ENCODE results near the gene ATMIN.

Gene ATMIN

DNA sequence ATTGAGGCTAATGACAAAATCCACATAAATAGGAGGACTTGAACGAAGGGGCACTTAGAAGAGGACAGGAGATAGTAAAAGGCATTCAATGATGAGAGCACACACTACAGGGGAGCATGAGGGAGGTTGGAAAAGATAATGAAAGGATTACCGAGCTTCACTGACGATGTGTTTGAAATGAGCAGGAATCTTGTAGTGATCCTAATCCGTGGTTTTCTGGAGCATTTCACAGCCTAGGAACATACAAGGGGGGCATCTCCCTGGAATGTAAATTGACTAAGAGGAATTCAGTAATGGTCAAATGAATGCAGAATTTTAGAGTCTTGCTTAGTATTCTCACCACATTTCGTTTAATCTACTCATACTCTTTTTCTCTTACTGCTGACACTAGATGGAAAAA is 5.2 kb downstream of the ATMIN start:
- TF ChIP-seq, protein P1, sequence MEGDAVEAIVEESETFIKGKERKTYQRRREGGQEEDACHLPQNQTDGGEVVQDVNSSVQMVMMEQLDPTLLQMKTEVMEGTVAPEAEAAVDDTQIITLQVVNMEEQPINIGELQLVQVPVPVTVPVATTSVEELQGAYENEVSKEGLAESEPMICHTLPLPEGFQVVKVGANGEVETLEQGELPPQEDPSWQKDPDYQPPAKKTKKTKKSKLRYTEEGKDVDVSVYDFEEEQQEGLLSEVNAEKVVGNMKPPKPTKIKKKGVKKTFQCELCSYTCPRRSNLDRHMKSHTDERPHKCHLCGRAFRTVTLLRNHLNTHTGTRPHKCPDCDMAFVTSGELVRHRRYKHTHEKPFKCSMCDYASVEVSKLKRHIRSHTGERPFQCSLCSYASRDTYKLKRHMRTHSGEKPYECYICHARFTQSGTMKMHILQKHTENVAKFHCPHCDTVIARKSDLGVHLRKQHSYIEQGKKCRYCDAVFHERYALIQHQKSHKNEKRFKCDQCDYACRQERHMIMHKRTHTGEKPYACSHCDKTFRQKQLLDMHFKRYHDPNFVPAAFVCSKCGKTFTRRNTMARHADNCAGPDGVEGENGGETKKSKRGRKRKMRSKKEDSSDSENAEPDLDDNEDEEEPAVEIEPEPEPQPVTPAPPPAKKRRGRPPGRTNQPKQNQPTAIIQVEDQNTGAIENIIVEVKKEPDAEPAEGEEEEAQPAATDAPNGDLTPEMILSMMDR (IDR thresholded peaks at IDR 0.05): no peak
- H3K27ac ChIP-seq: no peak overlapping the region

DNA sequence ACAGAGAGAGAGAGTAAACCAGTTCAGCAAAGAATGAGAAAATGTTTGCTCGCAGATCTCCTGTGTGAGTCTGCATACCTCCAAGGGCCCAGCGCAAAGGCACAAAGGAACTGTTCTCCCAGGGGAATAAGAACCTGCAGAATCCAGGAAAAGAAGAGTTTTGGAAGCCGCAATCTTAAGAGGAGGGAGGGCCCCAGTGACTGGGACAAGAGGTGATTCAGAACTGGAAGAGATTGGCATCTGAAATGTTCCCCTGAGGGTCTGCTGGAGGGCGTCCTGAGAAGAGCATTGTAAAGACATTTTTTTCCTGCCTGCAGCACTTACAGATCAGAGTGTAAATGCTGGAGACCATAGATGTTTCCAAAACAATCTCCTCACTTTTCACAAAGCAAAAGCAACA is 6.1 kb downstream of the ATMIN start:
- TF ChIP-seq, protein P1 (IDR thresholded peaks at IDR 0.05): no peak
- TF ChIP-seq ZFX (IDR thresholded peaks at IDR 0.05; ENCODE audit: borderline replicate concordance): no peak

DNA sequence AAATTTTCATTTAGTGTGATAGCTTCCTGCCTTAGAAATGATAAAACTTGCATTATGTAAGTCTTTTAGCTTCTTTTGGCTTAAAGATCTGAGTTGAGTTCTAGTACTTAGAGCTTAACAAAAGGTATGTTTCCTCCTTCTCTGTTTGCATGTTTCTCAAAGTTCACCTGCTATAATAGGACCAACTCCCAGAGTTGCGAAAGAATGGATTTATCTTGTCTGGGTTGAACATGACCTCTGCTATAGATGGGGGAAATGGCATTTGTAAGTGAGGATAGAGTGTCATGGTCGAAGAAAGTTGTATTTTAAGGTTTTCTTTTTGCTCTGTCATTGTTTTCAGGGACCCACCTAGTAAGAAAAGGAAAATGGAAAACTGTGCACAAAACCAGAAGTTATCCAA is 7.2 kb downstream of the ATMIN start:
- TF ChIP-seq, protein P1 (IDR thresholded peaks at IDR 0.05): no peak
- TF ChIP-seq ZFX (IDR thresholded peaks at IDR 0.05; ENCODE audit: borderline replicate concordance): no peak
- no peak overlapping the region for H3K27ac ChIP-seq

More for the DNA sequence above, 6.1 kb downstream of the ATMIN start:
- no peak overlapping the region for H3K27ac ChIP-seq

DNA sequence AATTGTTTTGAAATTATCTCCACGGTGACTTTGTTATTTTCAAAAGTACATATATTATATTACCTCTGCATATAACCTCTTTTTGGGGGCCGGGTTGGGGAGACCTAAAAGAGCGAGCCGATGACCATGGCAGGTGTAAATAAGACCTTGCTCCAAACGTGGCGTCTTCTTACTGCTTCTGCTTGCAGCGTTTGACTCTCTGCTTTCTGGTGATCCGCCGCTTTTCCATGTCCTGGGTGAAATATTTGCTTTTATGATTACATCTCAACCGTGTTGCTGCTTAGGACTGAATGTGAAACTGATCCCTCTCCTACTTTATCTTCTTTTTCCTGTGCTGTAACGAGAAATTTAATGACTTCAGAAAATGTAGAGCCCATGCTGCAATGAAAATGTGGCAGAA is 18.1 kb downstream of the ATMIN start:
- no peak overlapping the region for H3K27ac ChIP-seq
- TF ChIP-seq, protein P1 (IDR thresholded peaks at IDR 0.05): no peak
- no peak for TF ChIP-seq ZFX (IDR thresholded peaks at IDR 0.05; ENCODE audit: borderline replicate concordance)

DNA sequence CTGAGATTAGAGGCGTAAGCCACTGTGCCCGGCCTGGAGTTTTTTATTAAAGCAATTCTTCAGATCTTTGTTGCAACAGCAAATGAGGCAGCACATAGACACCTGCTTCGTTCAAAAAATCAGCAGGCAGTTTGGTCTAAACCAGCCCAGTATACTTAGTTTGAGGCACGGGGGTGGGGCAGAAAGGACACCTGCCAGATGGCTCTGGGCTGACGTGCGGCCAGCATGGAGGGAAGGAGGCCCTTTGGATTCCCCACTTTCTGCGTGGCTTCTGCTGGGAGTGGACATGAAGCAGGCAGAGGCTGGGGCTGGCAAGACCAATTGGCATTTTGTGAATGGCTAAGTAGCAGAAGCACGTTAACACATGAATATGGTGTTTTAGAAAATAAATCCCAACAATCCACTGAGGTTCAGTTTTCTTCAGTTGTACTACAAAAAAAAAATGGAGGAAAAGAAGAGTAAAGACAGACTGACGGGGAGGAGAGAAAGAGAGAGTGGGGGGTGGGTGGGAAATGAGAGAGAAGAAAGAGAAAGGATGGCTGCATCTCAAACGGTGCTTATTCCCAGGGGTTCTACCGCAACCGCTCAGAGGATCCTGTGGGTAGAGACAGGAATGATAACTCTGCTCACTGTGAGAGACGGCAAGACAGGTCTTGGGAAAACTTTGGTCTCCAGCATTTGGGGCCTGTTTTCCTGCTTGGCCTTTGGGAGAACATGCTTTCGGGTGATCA is 25.1 kb downstream of the ATMIN start:
- no peak overlapping the region for H3K27ac ChIP-seq
- no peak for TF ChIP-seq ZFX (IDR thresholded peaks at IDR 0.05; ENCODE audit: borderline replicate concordance)
- TF ChIP-seq, protein P1 (IDR thresholded peaks at IDR 0.05): no peak

DNA sequence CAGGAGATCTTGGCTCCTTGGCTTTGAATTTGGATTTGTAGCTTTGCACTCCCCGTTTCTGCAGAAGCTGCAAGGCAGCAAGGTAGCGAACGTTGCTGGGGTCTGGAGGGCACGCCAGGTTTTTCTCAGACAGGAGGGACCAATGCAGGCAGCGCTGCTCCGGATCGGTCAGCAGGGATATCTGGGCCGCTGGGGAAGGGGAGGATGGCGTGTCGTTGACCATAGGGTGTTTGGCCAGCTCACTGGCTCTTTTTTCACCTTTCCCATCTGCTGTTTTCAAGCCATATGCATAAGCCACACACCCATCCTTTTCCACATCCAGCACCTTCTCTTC is 25.6 kb downstream of the ATMIN start:
- TF ChIP-seq ZFX (IDR thresholded peaks at IDR 0.05; ENCODE audit: borderline replicate concordance): no peak
- TF ChIP-seq, protein P1 (IDR thresholded peaks at IDR 0.05): no peak
- H3K27ac ChIP-seq: no peak overlapping the region

DNA sequence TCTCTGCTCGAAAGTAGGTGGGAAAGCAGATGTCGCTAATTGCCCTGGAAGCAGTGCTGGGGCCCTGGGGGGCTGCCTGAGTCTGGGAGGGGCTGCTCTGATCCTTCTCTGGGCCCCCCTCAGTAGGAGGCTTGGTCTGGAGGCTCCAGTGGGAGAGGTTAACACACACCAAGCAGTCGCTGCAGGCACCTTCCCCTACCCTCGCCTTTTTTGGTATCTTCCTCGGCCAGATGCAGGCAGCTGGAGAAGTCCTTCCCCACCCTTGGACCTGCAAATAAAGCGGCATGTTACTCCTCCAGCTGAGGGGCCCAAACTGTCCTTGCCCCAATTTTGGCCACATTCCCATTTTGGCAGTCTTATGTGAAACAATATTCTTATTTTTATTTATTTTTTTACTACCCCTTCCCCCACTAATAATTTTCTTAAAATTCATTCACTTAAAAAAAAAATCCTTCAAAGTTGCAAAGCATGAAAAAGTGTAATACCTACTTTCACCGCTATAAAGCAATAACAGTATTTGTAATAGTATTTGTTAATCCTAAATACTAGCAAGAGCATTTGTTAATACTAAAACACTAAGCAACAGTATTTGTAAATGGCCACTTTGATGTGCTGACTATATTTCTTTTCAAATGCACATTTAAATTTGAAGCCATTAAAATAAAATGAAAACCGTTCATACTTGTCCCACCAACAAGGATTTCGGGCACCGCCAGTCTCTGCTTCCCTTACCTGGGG is 26.4 kb downstream of the ATMIN start:
- TF ChIP-seq, protein P1 (IDR thresholded peaks at IDR 0.05): no peak
- TF ChIP-seq ZFX (IDR thresholded peaks at IDR 0.05; ENCODE audit: borderline replicate concordance): no peak
- H3K27ac ChIP-seq: no peak overlapping the region
